ENCODE measurements around the gene TMEM132E.

DNA sequence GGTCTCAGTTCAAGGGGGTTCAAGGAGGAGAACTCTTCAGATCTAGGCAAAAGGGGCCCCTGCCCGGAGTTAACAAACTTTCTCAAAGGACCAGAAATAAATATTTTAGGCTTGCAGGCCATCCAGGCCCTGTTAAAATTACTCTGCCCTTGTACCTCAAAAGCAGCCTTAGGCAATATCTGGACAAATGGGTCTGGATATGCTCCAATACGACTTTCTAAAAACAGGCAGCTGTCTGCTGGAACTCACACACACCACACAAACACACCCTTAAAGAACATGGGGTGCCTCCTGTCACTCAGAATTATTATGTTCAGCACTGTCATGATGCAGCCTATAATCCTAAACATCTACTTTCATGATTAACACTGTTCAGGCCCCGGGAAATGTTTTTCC, 75.5 kb downstream of the TMEM132E start:
- no peak for TF ChIP-seq ESRRG (CRISPR knock-in tag; IDR thresholded peaks at IDR 0.05)
- TF ChIP-seq ZFP30 (CRISPR knock-in tag; IDR thresholded peaks at IDR 0.05), result no peak
- no peak for TF ChIP-seq ISL1 (CRISPR knock-in tag; IDR thresholded peaks at IDR 0.05)
- TF ChIP-seq ARNTL (CRISPR knock-in tag; IDR thresholded peaks at IDR 0.05; ENCODE audit: borderline replicate concordance, low read depth), result no peak
- TF ChIP-seq, protein P1, sequence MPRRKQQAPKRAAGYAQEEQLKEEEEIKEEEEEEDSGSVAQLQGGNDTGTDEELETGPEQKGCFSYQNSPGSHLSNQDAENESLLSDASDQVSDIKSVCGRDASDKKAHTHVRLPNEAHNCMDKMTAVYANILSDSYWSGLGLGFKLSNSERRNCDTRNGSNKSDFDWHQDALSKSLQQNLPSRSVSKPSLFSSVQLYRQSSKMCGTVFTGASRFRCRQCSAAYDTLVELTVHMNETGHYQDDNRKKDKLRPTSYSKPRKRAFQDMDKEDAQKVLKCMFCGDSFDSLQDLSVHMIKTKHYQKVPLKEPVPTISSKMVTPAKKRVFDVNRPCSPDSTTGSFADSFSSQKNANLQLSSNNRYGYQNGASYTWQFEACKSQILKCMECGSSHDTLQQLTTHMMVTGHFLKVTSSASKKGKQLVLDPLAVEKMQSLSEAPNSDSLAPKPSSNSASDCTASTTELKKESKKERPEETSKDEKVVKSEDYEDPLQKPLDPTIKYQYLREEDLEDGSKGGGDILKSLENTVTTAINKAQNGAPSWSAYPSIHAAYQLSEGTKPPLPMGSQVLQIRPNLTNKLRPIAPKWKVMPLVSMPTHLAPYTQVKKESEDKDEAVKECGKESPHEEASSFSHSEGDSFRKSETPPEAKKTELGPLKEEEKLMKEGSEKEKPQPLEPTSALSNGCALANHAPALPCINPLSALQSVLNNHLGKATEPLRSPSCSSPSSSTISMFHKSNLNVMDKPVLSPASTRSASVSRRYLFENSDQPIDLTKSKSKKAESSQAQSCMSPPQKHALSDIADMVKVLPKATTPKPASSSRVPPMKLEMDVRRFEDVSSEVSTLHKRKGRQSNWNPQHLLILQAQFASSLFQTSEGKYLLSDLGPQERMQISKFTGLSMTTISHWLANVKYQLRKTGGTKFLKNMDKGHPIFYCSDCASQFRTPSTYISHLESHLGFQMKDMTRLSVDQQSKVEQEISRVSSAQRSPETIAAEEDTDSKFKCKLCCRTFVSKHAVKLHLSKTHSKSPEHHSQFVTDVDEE (CRISPR knock-in tag; IDR thresholded peaks at IDR 0.05), result no peak
- no peak for TF ChIP-seq POU6F1 (CRISPR knock-in tag; IDR thresholded peaks at IDR 0.05; ENCODE audit: borderline replicate concordance, low read depth)
- TF ChIP-seq ZC3H10 (CRISPR knock-in tag; IDR thresholded peaks at IDR 0.05), result no peak
- TF ChIP-seq, protein P2, sequence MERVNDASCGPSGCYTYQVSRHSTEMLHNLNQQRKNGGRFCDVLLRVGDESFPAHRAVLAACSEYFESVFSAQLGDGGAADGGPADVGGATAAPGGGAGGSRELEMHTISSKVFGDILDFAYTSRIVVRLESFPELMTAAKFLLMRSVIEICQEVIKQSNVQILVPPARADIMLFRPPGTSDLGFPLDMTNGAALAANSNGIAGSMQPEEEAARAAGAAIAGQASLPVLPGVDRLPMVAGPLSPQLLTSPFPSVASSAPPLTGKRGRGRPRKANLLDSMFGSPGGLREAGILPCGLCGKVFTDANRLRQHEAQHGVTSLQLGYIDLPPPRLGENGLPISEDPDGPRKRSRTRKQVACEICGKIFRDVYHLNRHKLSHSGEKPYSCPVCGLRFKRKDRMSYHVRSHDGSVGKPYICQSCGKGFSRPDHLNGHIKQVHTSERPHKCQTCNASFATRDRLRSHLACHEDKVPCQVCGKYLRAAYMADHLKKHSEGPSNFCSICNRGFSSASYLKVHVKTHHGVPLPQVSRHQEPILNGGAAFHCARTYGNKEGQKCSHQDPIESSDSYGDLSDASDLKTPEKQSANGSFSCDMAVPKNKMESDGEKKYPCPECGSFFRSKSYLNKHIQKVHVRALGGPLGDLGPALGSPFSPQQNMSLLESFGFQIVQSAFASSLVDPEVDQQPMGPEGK (CRISPR knock-in tag; IDR thresholded peaks at IDR 0.05; ENCODE audit: borderline replicate concordance), result no peak
- TF ChIP-seq OSR1 (CRISPR knock-in tag; IDR thresholded peaks at IDR 0.05), result no peak

Measured in SK-N-SH treated with all-trans-retinoic acid at 6 μM for 48 hours (cell line).